HCT116 (cell line): ENCODE measurements around the gene INAFM1. TPM values are rescaled to one million over a fixed set of nuclear protein-coding genes. Genes with fewer than 3 reads are reported as not detected.

Source experiments
- ATAC-seq: fragments of 200-7000 bp; cut with Tn5 transposase; 2 replicates; pipeline ENCODE4 v1.9.1; 2020; ENCODE audit warnings: mild to moderate bottlenecking, moderate library complexity
- BruUV-seq: library from RNA; stranded (reverse); fragments of 400-500 nt; replicated peaks from 2 replicates; lab custom pipeline; 2021; lab: Mats Ljungman, UMichigan
- CTCF ChIA-PET: fragments of 300-600 bp; sonication (Branson Sonifier 250); formaldehyde crosslinking; loops from one replicate; lab custom pipeline; 2021; ENCODE audit warnings: antibody characterized with exemption; lab: Charles Lee
- POLR2A ChIA-PET: fragments of 300-600, 350-600 bp; sonication (Branson Sonifier 250); formaldehyde crosslinking; loops from one replicate; lab custom pipeline; 2021; ENCODE audit warnings: antibody characterized with exemption; lab: Charles Lee
- RAD21 ChIA-PET, 2 experiments: fragments of 300-600 bp; sonication (Branson Sonifier 250); formaldehyde crosslinking; loops; one replicate each; lab custom pipeline; 2023; ENCODE audit warnings: low total read pairs in 2 of 2; ENCODE audit not compliant: uncharacterized antibody in 2 of 2, unreplicated experiment in 2 of 2, low non-redundant PET in 1 of 2; lab: Charles Lee
- DNase-seq: peaks from one replicate; pipeline ENCODE4 v3.0.0-alpha.2; 2010; ENCODE audit warnings: low read depth, low spot score
- H2AFZ ChIP-seq: fragments of 200-600 bp; shearing (Covaris generic), sonication (generic); 2 replicates; pipeline ENCODE4 v1.6.1; 2017; ENCODE audit warnings: low read depth, mixed run types, mixed read lengths, antibody characterized with exemption, low read length; ENCODE audit not compliant: poor library complexity, severe bottlenecking
- H3K27ac ChIP-seq: 2 replicates; pipeline ENCODE4 v1.5.1; 2012; ENCODE audit warnings: low read depth, low read length
- H3K27me3 ChIP-seq: fragments of 200-600 bp; sonication (generic); 2 replicates; pipeline ENCODE4 v1.6.1; 2016; ENCODE audit warnings: mixed run types, low read length, mixed read lengths; ENCODE audit not compliant: insufficient read depth
- H3K36me3 ChIP-seq, 2 experiments: fragments of 200-500 bp in 1 of 2; fragments of 200-600 bp in 1 of 2; sonication (Bioruptor generic) in 1 of 2; sonication (generic) in 1 of 2; 2 replicates each; pipeline versions ENCODE4 v1.5.1 to v1.6.1; 2014 to 2016; ENCODE audit warnings: low read length in 2 of 2, inconsistent platforms in 1 of 2, mixed read lengths in 1 of 2, mixed run types in 1 of 2; ENCODE audit not compliant: insufficient read depth in 2 of 2, control insufficient read depth in 1 of 2
- H3K4me1 ChIP-seq, 2 experiments: fragments of 200-600 bp in 1 of 2; sonication (generic) in 1 of 2; 2 replicates each; pipeline versions ENCODE4 v1.5.1 to v1.6.1; 2012 to 2017; ENCODE audit warnings: low read length in 2 of 2, inconsistent platforms in 1 of 2, mild to moderate bottlenecking in 1 of 2, mixed read lengths in 1 of 2, mixed run types in 1 of 2, moderate library complexity in 1 of 2; ENCODE audit not compliant: insufficient read depth in 2 of 2, control insufficient read depth in 1 of 2
- H3K4me2 ChIP-seq: fragments of 200-600 bp; sonication (generic); 2 replicates; pipeline ENCODE4 v1.6.1; 2017; ENCODE audit warnings: mixed run types, low read length, mixed read lengths
- H3K4me3 ChIP-seq, 2 experiments: fragments of 200-600 bp in 1 of 2; sonication (generic) in 1 of 2; replicated peaks in 1 of 2; 2 replicates each; pipeline ENCODE4 v1.5.1; 2011 to 2016; ENCODE audit warnings: low read length in 2 of 2, control low read depth in 1 of 2, low read depth in 1 of 2, mild to moderate bottlenecking in 1 of 2, mixed read lengths in 1 of 2, mixed run types in 1 of 2
- H3K79me2 ChIP-seq: fragments of 200-600 bp; sonication (generic); 2 replicates; pipeline ENCODE4 v1.6.1; 2017; ENCODE audit warnings: mild to moderate bottlenecking, mixed run types, low read length, moderate library complexity, mixed read lengths; ENCODE audit not compliant: insufficient read depth
- H3K9ac ChIP-seq: fragments of 200-600 bp; sonication (generic); 2 replicates; pipeline ENCODE4 v1.6.1; 2016; ENCODE audit warnings: low read length, mixed read lengths
- H3K9me2 ChIP-seq: fragments of 200-600 bp; sonication (generic), shearing (Covaris generic); 2 replicates; pipeline ENCODE4 v1.6.1; 2017; ENCODE audit warnings: mixed run types, mild to moderate bottlenecking, moderate library complexity; ENCODE audit not compliant: insufficient read depth
- H3K9me3 ChIP-seq, 2 experiments: fragments of 200-500 bp in 1 of 2; fragments of 200-600 bp in 1 of 2; sonication (Bioruptor generic) in 1 of 2; sonication (generic) in 1 of 2; 2 replicates each; pipeline ENCODE4 v1.6.1; 2014 to 2017; ENCODE audit warnings: low read length in 2 of 2, mixed read lengths in 2 of 2, inconsistent platforms in 1 of 2, low read depth in 1 of 2, mild to moderate bottlenecking in 1 of 2, mixed run types in 1 of 2, moderate library complexity in 1 of 2; ENCODE audit not compliant: control insufficient read depth in 1 of 2, insufficient read depth in 1 of 2
- H4K20me1 ChIP-seq: fragments of 200-600 bp; sonication (generic), shearing (Covaris generic); 2 replicates; pipeline ENCODE4 v1.6.1; 2017; ENCODE audit warnings: mixed run types, mild to moderate bottlenecking, moderate library complexity; ENCODE audit not compliant: insufficient read depth
- CBX3 ChIP-seq: IDR thresholded peaks from 2 replicates; pipeline ENCODE4 v1.6.1; 2012; ENCODE audit warnings: low read depth
- CEBPB ChIP-seq: IDR thresholded peaks from 2 replicates; pipeline ENCODE4 v1.6.1; 2012; ENCODE audit warnings: low read depth
- CTCF ChIP-seq, 3 experiments: fragments of 200-600 bp in 1 of 3; sonication (generic) in 1 of 3; IDR thresholded peaks in 2 of 3; conservative IDR thresholded peaks in 1 of 3; 2 replicates each; pipeline ENCODE4 v1.5.1; 2012 to 2017; ENCODE audit warnings: low read depth in 2 of 3, low read length in 2 of 3, antibody characterized with exemption in 1 of 3, borderline replicate concordance in 1 of 3, control low read depth in 1 of 3, mild to moderate bottlenecking in 1 of 3, mixed read lengths in 1 of 3, mixed run types in 1 of 3, moderate library complexity in 1 of 3; ENCODE audit not compliant: insufficient read depth in 1 of 3
- EGR1 ChIP-seq: IDR thresholded peaks from 2 replicates; pipeline ENCODE4 v1.6.1; 2012; ENCODE audit warnings: low read depth
- EZH2 ChIP-seq: fragments of 200-600 bp; sonication (generic); IDR thresholded peaks from 2 replicates; pipeline ENCODE4 v1.6.1; 2017; ENCODE audit warnings: antibody characterized with exemption, mixed run types
- FOSL1 ChIP-seq: IDR thresholded peaks from 2 replicates; pipeline ENCODE4 v1.6.1; 2012; ENCODE audit warnings: low read depth
- JUND ChIP-seq: IDR thresholded peaks from 2 replicates; pipeline ENCODE4 v1.6.1; 2012
- MAX ChIP-seq: IDR thresholded peaks from 2 replicates; pipeline ENCODE4 v1.6.1; 2012
- RAD21 ChIP-seq: IDR thresholded peaks from 2 replicates; pipeline ENCODE4 v1.6.1; 2012; ENCODE audit warnings: low read depth, mild to moderate bottlenecking
- SRF ChIP-seq: IDR thresholded peaks from 2 replicates; pipeline ENCODE4 v1.6.1; 2012; ENCODE audit warnings: low read depth
- TCF7L2 ChIP-seq: IDR thresholded peaks from 2 replicates; pipeline ENCODE4 v1.7.0; 2011; ENCODE audit warnings: borderline replicate concordance, inconsistent platforms; ENCODE audit not compliant: insufficient read depth, insufficient read length; ENCODE audit errors: extremely low read depth
- ZNF274 ChIP-seq: fragments of 200-500 bp; sonication (Bioruptor generic); IDR thresholded peaks from 2 replicates; pipeline ENCODE4 v1.6.1; 2014; ENCODE audit warnings: mild to moderate bottlenecking, low read depth, low read length, inconsistent platforms
- intact Hi-C: fragments of 100-400 bp; cut with micrococcal nuclease; formaldehyde crosslinking; loops from 2 replicates; pipeline ENCODE4 v1.10.0; 2022
- total RNA-seq: library from RNA; stranded (reverse); gene quantifications from one replicate; pipeline ENCODE4 v1.2.1, GENCODE V29; 2021; ENCODE audit not compliant: unreplicated experiment

The INAFM1 gene
- total RNA-seq, 1 experiment from 2014 or later: 22.9 TPM

- no peak overlapping the region for H3K4me2 ChIP-seq
- H3K9me3 ChIP-seq: no peaks in the 10 kb centered on the region
- H3K27me3 ChIP-seq: no peaks in the 10 kb centered on the region
- RAD21 ChIA-PET: no interaction called here
- H2AFZ ChIP-seq: no peak overlapping the region
- no peak for ATAC-seq
- no peak for TF ChIP-seq JUND
- TF ChIP-seq CEBPB: no peak
- TF ChIP-seq EGR1: no peak
- no peak for TF ChIP-seq FOSL1
- no peak for TF ChIP-seq MAX
- no peak for TF ChIP-seq RAD21
- no peak for TF ChIP-seq EZH2
- TF ChIP-seq SRF: no peak
- TF ChIP-seq CBX3: no peak
- TF ChIP-seq CTCF (IDR thresholded peaks at IDR 0.05 in 2 of 3, conservative IDR thresholded peaks at IDR 0.05 in 1 of 3; ENCODE audit: borderline replicate concordance in 1 of 3, insufficient read depth in 1 of 3, low read depth in 2 of 3, low read length in 2 of 3): no peak
- no peak for TF ChIP-seq ZNF274
- no peak for TF ChIP-seq TCF7L2
- TF ChIP-seq, all 23 proteins: peak for 0
- ChIA-PET CTCF (no interaction called here), POLR2A (no interaction called here)
- intact Hi-C loops: no loop called here
- no peaks in the 10 kb centered on the region for H3K79me2 ChIP-seq
- peaks cover 12 to 24% of the 10 kb centered on the region in 2 experiments for H3K4me1 ChIP-seq
- H3K4me3 ChIP-seq: no peak overlapping the region
- no TSS peak for BruUV-seq
- H3K36me3 ChIP-seq: no peaks in the 10 kb centered on the region
- no peak overlapping the region for H3K27ac ChIP-seq
- no peak for DNase-seq
- H3K9ac ChIP-seq: no peak overlapping the region
- H4K20me1 ChIP-seq: no peaks in the 10 kb centered on the region
- H3K9me2 ChIP-seq: no peaks in the 10 kb centered on the region
Measured at GRCh38 chr19:47313754-47314295, 39.1 kb downstream of the INAFM1 start.
